Measurements from ENCODE around the gene LMO2.
"Not testable (repeated sequence)": the region's sequence is repeated elsewhere in the genome, so short reads cannot be mapped to it uniquely, and the experiment has no call there.

Gene LMO2

DNA sequence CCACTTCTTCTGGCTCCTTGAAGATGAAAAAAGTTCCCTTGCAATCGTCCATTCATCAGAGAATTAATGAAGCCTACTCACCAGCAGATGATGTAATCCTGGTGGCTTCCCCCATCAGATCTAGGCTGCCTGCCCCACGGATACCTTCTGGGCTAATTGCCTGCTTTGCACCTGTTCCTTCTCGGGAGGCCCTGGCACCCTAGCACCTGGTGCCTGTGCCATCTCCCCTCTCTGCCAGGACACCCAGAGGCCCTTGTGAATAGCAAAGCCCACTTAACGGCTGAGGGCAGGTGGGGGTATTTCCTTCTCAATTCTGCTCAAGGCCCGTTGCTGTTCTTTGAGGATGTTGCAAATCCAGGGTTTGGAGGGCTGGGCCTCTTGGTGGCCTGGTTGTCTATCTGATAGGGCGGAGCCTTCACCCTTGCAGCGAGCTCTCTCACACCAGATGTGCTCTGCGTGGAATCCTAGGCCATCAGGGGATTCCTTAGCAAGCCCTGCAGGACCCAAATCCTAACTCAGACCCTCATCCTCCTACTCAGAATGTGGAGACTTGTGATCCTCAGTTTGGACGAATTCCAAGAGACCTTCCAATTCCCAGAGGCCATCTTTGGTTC, at the start of gene LMO2:
TSS of gene LMO2 (minus strand) at position 363 of the 614 bp plus-strand sequence. CDS start 22,360 bp downstream, outside the sequence.
- H3K4me3 ChIP-seq (ENCODE audit: low read length in 2 of 2): no peak within 1 kb of the TSS
- H3K27ac ChIP-seq (ENCODE audit: low read length): no peak within 1 kb of the TSS
- no peak within 1 kb of the TSS for H3K9ac ChIP-seq (ENCODE audit: low read length in 2 of 2)
- no peaks in the 10 kb centered on the region for H3K27me3 ChIP-seq (ENCODE audit: control insufficient read depth in 1 of 2, insufficient read depth in 2 of 2, low read length in 2 of 2)
- H3K4me1 ChIP-seq (ENCODE audit: control insufficient read depth, insufficient read depth, low read length): peaks cover 3% of the 10 kb centered on the region
- no peaks in the 10 kb centered on the region for H3K9me3 ChIP-seq (ENCODE audit: control insufficient read depth in 2 of 2, low read length in 2 of 2)
- no peaks in the 10 kb centered on the region for H3K36me3 ChIP-seq (ENCODE audit: control insufficient read depth in 2 of 2, insufficient read depth in 2 of 2, low read length in 2 of 2)

GRCh38 chr11:33940538-33940815, 48.6 kb upstream of the LMO2 start:
- no peaks in the 10 kb centered on the region for H3K9me3 ChIP-seq (ENCODE audit: control insufficient read depth in 2 of 2, low read length in 2 of 2)
- H3K4me3 ChIP-seq (ENCODE audit: low read length in 2 of 2): no peak overlapping the region
- H3K36me3 ChIP-seq (ENCODE audit: control insufficient read depth in 2 of 2, insufficient read depth in 2 of 2, low read length in 2 of 2): no peaks in the 10 kb centered on the region
- no peak overlapping the region for H3K9ac ChIP-seq (ENCODE audit: low read length in 2 of 2)
- no peaks in the 10 kb centered on the region for H3K27me3 ChIP-seq (ENCODE audit: control insufficient read depth in 1 of 2, insufficient read depth in 2 of 2, low read length in 2 of 2)
- peaks cover 14% of the 10 kb centered on the region for H3K4me1 ChIP-seq (ENCODE audit: control insufficient read depth, insufficient read depth, low read length)
- no peak overlapping the region for H3K27ac ChIP-seq (ENCODE audit: low read length)

- no peak overlapping the region for H3K9ac ChIP-seq (ENCODE audit: low read length in 2 of 2)
- no peaks in the 10 kb centered on the region for H3K36me3 ChIP-seq (ENCODE audit: control insufficient read depth in 2 of 2, insufficient read depth in 2 of 2, low read length in 2 of 2)
- peak overlapping the region in 1 of 2 donors; percentile 15 for H3K4me3 ChIP-seq (ENCODE audit: low read length in 2 of 2)
- H3K27me3 ChIP-seq (ENCODE audit: control insufficient read depth in 1 of 2, insufficient read depth in 2 of 2, low read length in 2 of 2): no peaks in the 10 kb centered on the region
- no peaks in the 10 kb centered on the region for H3K9me3 ChIP-seq (ENCODE audit: control insufficient read depth in 2 of 2, low read length in 2 of 2)
- H3K4me1 ChIP-seq (ENCODE audit: control insufficient read depth, insufficient read depth, low read length): peaks cover 10% of the 10 kb centered on the region
- no peak overlapping the region for H3K27ac ChIP-seq (ENCODE audit: low read length)
Observed at GRCh38 chr11:33936725-33937604, 45.1 kb upstream of the LMO2 start.

- peaks cover 7% of the 10 kb centered on the region for H3K4me1 ChIP-seq (ENCODE audit: control insufficient read depth, insufficient read depth, low read length)
- no peak overlapping the region for H3K9ac ChIP-seq (ENCODE audit: low read length in 2 of 2)
- no peak overlapping the region for H3K4me3 ChIP-seq (ENCODE audit: low read length in 2 of 2)
- no peak overlapping the region for H3K27ac ChIP-seq (ENCODE audit: low read length)
- H3K9me3 ChIP-seq (ENCODE audit: control insufficient read depth in 2 of 2, low read length in 2 of 2): peaks cover 0 to 4% of the 10 kb centered on the region in 2 donors
- no peaks in the 10 kb centered on the region for H3K36me3 ChIP-seq (ENCODE audit: control insufficient read depth in 2 of 2, insufficient read depth in 2 of 2, low read length in 2 of 2)
- no peaks in the 10 kb centered on the region for H3K27me3 ChIP-seq (ENCODE audit: control insufficient read depth in 1 of 2, insufficient read depth in 2 of 2, low read length in 2 of 2)
Observed at GRCh38 chr11:33935461-33936456, 43.9 kb upstream of the LMO2 start.

DNA sequence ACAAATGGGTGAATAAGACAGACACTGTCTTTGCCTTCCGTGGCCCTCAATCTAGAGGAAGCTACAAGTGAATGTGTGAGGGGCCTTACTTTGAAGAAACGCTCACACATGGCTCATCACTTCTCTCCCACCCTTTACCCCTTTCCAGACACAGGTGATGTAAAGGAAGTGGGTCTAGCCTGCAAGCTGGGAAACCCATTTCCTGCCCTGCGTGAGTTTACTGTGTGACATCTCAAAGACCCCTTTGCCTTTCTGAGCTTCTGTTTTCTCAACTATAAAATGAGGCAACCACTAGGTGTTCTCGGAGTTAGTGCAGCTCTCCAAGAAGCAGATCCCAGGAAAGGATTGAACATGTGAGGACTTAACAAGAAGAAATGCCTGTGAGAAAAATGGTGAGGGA, 43.1 kb upstream of the LMO2 start:
- Histone ChIP-seq H3K27me3 (ENCODE audit: control insufficient read depth in 1 of 2, insufficient read depth in 2 of 2, low read length in 2 of 2) (no peaks in the 10 kb centered on the region), H3K27ac (ENCODE audit: low read length) (no peak overlapping the region), H3K9me3 (ENCODE audit: control insufficient read depth in 2 of 2, low read length in 2 of 2) (peaks cover 0 to 4% of the 10 kb centered on the region in 2 donors), H3K4me1 (ENCODE audit: control insufficient read depth, insufficient read depth, low read length) (peaks cover 8% of the 10 kb centered on the region), H3K9ac (ENCODE audit: low read length in 2 of 2) (no peak overlapping the region), H3K36me3 (ENCODE audit: control insufficient read depth in 2 of 2, insufficient read depth in 2 of 2, low read length in 2 of 2) (no peaks in the 10 kb centered on the region), H3K4me3 (ENCODE audit: low read length in 2 of 2) (no peak overlapping the region)

DNA sequence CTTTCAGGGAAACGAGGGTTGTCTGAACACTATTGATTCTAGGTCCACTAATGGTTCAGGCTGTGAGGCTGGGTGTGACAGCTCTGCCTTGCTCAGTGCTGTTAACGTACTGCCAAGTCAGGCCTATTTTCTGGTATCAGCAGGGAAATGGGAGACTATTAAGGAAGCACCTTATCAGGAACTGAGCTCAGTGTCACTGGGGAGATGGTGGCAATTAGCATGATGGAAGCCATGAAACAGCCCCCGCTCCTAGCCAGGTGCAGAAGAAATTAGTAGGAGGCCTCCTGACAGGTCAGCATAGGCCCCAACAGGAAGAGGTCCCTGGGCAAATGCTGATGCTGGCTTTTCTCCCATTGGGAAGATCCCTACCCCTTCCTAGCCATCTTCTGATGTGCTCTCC, 42.6 kb upstream of the LMO2 start:
- H3K9me3 ChIP-seq (ENCODE audit: control insufficient read depth in 2 of 2, low read length in 2 of 2): peaks cover 0 to 4% of the 10 kb centered on the region in 2 donors
- no peak overlapping the region for H3K4me3 ChIP-seq (ENCODE audit: low read length in 2 of 2)
- no peak overlapping the region for H3K27ac ChIP-seq (ENCODE audit: low read length)
- no peaks in the 10 kb centered on the region for H3K27me3 ChIP-seq (ENCODE audit: control insufficient read depth in 1 of 2, insufficient read depth in 2 of 2, low read length in 2 of 2)
- H3K36me3 ChIP-seq (ENCODE audit: control insufficient read depth in 2 of 2, insufficient read depth in 2 of 2, low read length in 2 of 2): no peaks in the 10 kb centered on the region
- H3K9ac ChIP-seq (ENCODE audit: low read length in 2 of 2): no peak overlapping the region
- peaks cover 10% of the 10 kb centered on the region for H3K4me1 ChIP-seq (ENCODE audit: control insufficient read depth, insufficient read depth, low read length)

- Histone ChIP-seq H3K36me3 (ENCODE audit: control insufficient read depth in 2 of 2, insufficient read depth in 2 of 2, low read length in 2 of 2) (no peaks in the 10 kb centered on the region), H3K9ac (ENCODE audit: low read length in 2 of 2) (no peak overlapping the region), H3K9me3 (ENCODE audit: control insufficient read depth in 2 of 2, low read length in 2 of 2) (peaks cover 0 to 4% of the 10 kb centered on the region in 2 donors), H3K4me1 (ENCODE audit: control insufficient read depth, insufficient read depth, low read length) (peaks cover 10% of the 10 kb centered on the region), H3K27ac (ENCODE audit: low read length) (no peak overlapping the region), H3K27me3 (ENCODE audit: control insufficient read depth in 1 of 2, insufficient read depth in 2 of 2, low read length in 2 of 2) (no peaks in the 10 kb centered on the region), H3K4me3 (ENCODE audit: low read length in 2 of 2) (no peak overlapping the region)
Observed at GRCh38 chr11:33933602-33934001, 41.7 kb upstream of the LMO2 start.

DNA sequence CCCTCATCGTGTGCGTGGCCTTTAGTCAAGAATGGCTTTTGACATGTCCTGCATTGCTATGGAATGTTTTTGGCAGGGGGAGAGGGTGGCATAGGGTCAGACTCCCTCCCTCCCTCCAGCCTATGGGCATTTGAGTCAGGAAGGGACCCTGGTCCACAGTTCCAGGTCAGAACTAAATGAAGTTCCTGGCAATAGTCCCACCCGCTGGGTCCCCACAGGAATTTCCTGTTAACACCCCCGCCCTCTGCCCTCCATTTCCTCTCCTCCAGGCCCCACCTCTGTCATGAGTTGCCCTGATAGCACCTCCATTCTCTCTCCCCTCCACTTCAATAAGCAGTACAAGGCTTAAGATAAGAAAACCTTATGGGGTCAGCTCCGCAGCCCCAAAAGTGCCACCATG, 40.8 kb upstream of the LMO2 start:
- no peak overlapping the region for H3K9ac ChIP-seq (ENCODE audit: low read length in 2 of 2)
- H3K4me1 ChIP-seq (ENCODE audit: control insufficient read depth, insufficient read depth, low read length): peaks cover 10% of the 10 kb centered on the region
- H3K27me3 ChIP-seq (ENCODE audit: control insufficient read depth in 1 of 2, insufficient read depth in 2 of 2, low read length in 2 of 2): no peaks in the 10 kb centered on the region
- no peak overlapping the region for H3K27ac ChIP-seq (ENCODE audit: low read length)
- no peaks in the 10 kb centered on the region for H3K36me3 ChIP-seq (ENCODE audit: control insufficient read depth in 2 of 2, insufficient read depth in 2 of 2, low read length in 2 of 2)
- no peak overlapping the region for H3K4me3 ChIP-seq (ENCODE audit: low read length in 2 of 2)
- H3K9me3 ChIP-seq (ENCODE audit: control insufficient read depth in 2 of 2, low read length in 2 of 2): peaks cover 0 to 4% of the 10 kb centered on the region in 2 donors

- not testable (repeated sequence) for H3K9me3 ChIP-seq (ENCODE audit: control insufficient read depth in 2 of 2, low read length in 2 of 2); H3K9ac ChIP-seq (ENCODE audit: low read length in 2 of 2); H3K27me3 ChIP-seq (ENCODE audit: control insufficient read depth in 1 of 2, insufficient read depth in 2 of 2, low read length in 2 of 2); H3K27ac ChIP-seq (ENCODE audit: low read length); H3K4me3 ChIP-seq (ENCODE audit: low read length in 2 of 2); H3K4me1 ChIP-seq (ENCODE audit: control insufficient read depth, insufficient read depth, low read length); H3K36me3 ChIP-seq (ENCODE audit: control insufficient read depth in 2 of 2, insufficient read depth in 2 of 2, low read length in 2 of 2)
Observed at GRCh38 chr11:33931739-33932366, 40.0 kb upstream of the LMO2 start.

GRCh38 chr11:33931067-33931466, 39.2 kb upstream of the LMO2 start:
- no peak overlapping the region for H3K27ac ChIP-seq (ENCODE audit: low read length)
- H3K4me3 ChIP-seq (ENCODE audit: low read length in 2 of 2): no peak overlapping the region
- H3K9me3 ChIP-seq (ENCODE audit: control insufficient read depth in 2 of 2, low read length in 2 of 2): peaks cover 0 to 4% of the 10 kb centered on the region in 2 donors
- peaks cover 3% of the 10 kb centered on the region for H3K4me1 ChIP-seq (ENCODE audit: control insufficient read depth, insufficient read depth, low read length)
- H3K9ac ChIP-seq (ENCODE audit: low read length in 2 of 2): no peak overlapping the region
- no peaks in the 10 kb centered on the region for H3K36me3 ChIP-seq (ENCODE audit: control insufficient read depth in 2 of 2, insufficient read depth in 2 of 2, low read length in 2 of 2)
- no peaks in the 10 kb centered on the region for H3K27me3 ChIP-seq (ENCODE audit: control insufficient read depth in 1 of 2, insufficient read depth in 2 of 2, low read length in 2 of 2)

All from stomach smooth muscle (tissue), 2 donors.